A549 (cell line): ENCODE measurements around the gene ITGBL1. TPM values are rescaled to one million over a fixed set of nuclear protein-coding genes. Genes with fewer than 3 reads are reported as not detected.

Source experiments
- ATAC-seq, 2 experiments: fragments of 200-7000 bp in 1 of 2; fragments of >200 bp in 1 of 2; cut with Nextera tagmentation in 1 of 2; cut with Tn5 transposase in 1 of 2; 3 replicates each; pipeline versions ENCODE4 v1.8.0 to v1.9.1; 2018 to 2020; ENCODE audit warnings: mild to moderate bottlenecking in 1 of 2, moderate library complexity in 1 of 2
- CTCF ChIA-PET: fragments of 300-600 bp; sonication (Branson Sonifier 250); formaldehyde crosslinking; extraction: SDS; loops from one replicate; lab custom pipeline; 2021; ENCODE audit warnings: antibody characterized with exemption, inconsistent platforms; lab: Yijun Ruan, JAX
- POLR2A ChIA-PET: fragments of 350-600 bp; formaldehyde crosslinking; extraction: SDS; loops from one replicate; lab custom pipeline; 2021; ENCODE audit warnings: antibody characterized with exemption, inconsistent platforms; lab: Yijun Ruan, JAX
- DNase-seq, 2 experiments: peaks; one replicate each; pipeline versions ENCODE4 v3.0.0 to v3.0.0-alpha.2; 2011 to 2016; ENCODE audit warnings: low read depth in 1 of 2, low spot score in 1 of 2
- FAIRE-seq: peaks from 2 replicates; lab custom pipeline; 2011; peaks lifted over from hg19 to GRCh38; lab: Jason Lieb, UNC
- H3K27ac ChIP-seq, 2 experiments: fragments of >200 bp; sonication (Bioruptor Twin); formaldehyde crosslinking; 3 replicates each; pipeline ENCODE4 v1.5.1; 2016 to 2017
- H3K4me1 ChIP-seq: fragments of >200 bp; sonication (Bioruptor Twin); formaldehyde crosslinking; 3 replicates; pipeline ENCODE4 v1.6.1; 2016
- H3K4me2 ChIP-seq: fragments of >200 bp; sonication (Bioruptor Twin); formaldehyde crosslinking; 3 replicates; pipeline ENCODE4 v1.6.1; 2016
- H3K4me3 ChIP-seq: fragments of >200 bp; sonication (Bioruptor Twin); formaldehyde crosslinking; 3 replicates; pipeline ENCODE4 v1.5.1; 2016
- H3K9me3 ChIP-seq: fragments of >200 bp; sonication (Bioruptor Twin); formaldehyde crosslinking; 3 replicates; pipeline ENCODE4 v1.6.1; 2016
- CEBPB ChIP-seq, 2 experiments: fragments of >200 bp in 1 of 2; sonication (Bioruptor Twin) in 1 of 2; formaldehyde crosslinking in 1 of 2; IDR thresholded peaks; 2 replicates each; pipeline ENCODE4 v1.6.1; 2012 to 2016
- EHF ChIP-seq: fragments of 250-450 bp; sonication (Bioruptor Pico); IDR thresholded peaks from 2 replicates; pipeline ENCODE4 v1.5.0; 2020; ENCODE audit warnings: mild to moderate bottlenecking
- EHMT2 ChIP-seq: fragments of 200-600 bp; sonication (generic); IDR thresholded peaks from 2 replicates; pipeline ENCODE4 v1.6.1; 2016; ENCODE audit warnings: antibody characterized with exemption, low read depth, mild to moderate bottlenecking, moderate library complexity
- ELK1 ChIP-seq: fragments of 150-350 bp; IDR thresholded peaks from 2 replicates; pipeline ENCODE4 v1.6.1; 2014; ENCODE audit warnings: low read depth, mild to moderate bottlenecking, low read length
- EP300 ChIP-seq, 2 experiments: fragments of >200 bp; sonication (Bioruptor Twin); formaldehyde crosslinking; IDR thresholded peaks; 2 replicates in 1 of 2; 3 replicates in 1 of 2; pipeline ENCODE4 v1.6.1; 2016 to 2017
- ESRRA ChIP-seq: fragments of 150-350 bp; IDR thresholded peaks from 2 replicates; pipeline ENCODE4 v1.6.1; 2014; ENCODE audit warnings: mild to moderate bottlenecking, low read length, borderline replicate concordance
- HES2 ChIP-seq: fragments of >200 bp; sonication (Bioruptor Twin); formaldehyde crosslinking; IDR thresholded peaks from 2 replicates; pipeline ENCODE4 v1.6.1; 2016
- HOXB13 ChIP-seq: fragments of 250-450 bp; sonication (Bioruptor Pico); IDR thresholded peaks from 2 replicates; pipeline ENCODE4 v1.5.0; 2020; ENCODE audit warnings: low read depth, mild to moderate bottlenecking, moderate library complexity
- JUNB ChIP-seq: fragments of >200 bp; sonication (Bioruptor Twin); formaldehyde crosslinking; IDR thresholded peaks from 2 replicates; pipeline ENCODE4 v1.6.1; 2016
- MAX ChIP-seq: IDR thresholded peaks from 2 replicates; pipeline ENCODE4 v1.6.1; 2012
- MYC ChIP-seq: IDR thresholded peaks from 2 replicates; pipeline ENCODE4 v1.6.1; 2012; ENCODE audit warnings: mild to moderate bottlenecking, inconsistent platforms, low read length, improper control_type of control experiment, borderline replicate concordance
- PBX3 ChIP-seq: IDR thresholded peaks from 2 replicates; pipeline ENCODE4 v1.6.1; 2012
- RCOR1 ChIP-seq: fragments of 150-350 bp; IDR thresholded peaks from 2 replicates; pipeline ENCODE4 v1.6.1; 2014; ENCODE audit warnings: antibody characterized with exemption, low read length, low read depth
- RNF2 ChIP-seq: fragments of 200-600 bp; sonication (generic); IDR thresholded peaks from 2 replicates; pipeline ENCODE4 v1.6.1; 2016; ENCODE audit warnings: low read depth, mild to moderate bottlenecking, antibody characterized with exemption, moderate library complexity, borderline replicate concordance
- TFCP2L1 ChIP-seq: fragments of 250-450 bp; sonication (Bioruptor Pico); IDR thresholded peaks from 2 replicates; pipeline ENCODE4 v1.5.0; 2021; ENCODE audit warnings: mild to moderate bottlenecking
- TP53 ChIP-seq: fragments of 250-450 bp; sonication (Bioruptor Pico); IDR thresholded peaks from 2 replicates; pipeline ENCODE4 v1.5.0; 2021; ENCODE audit warnings: mild to moderate bottlenecking, moderate library complexity
- WGBS: methylation state at CpG from one replicate; pipeline ENCODE4 v1.1.6; 2017; ENCODE audit errors: missing lambda C conversion rate; 5-methylcytosine and 5-hydroxymethylcytosine counted together
- polyA plus RNA-seq, 4 experiments: library from polyadenylated mRNA; depleted of rRNA in 3 of 4; stranded (reverse); fragments of >200 nt; fragmentation: RNase III in 1 of 4; extraction: RNeasy Plus Mini Kit Qiagen cat#74134 plus additional on column Dnase treatment in 1 of 4; gene quantifications; 2 replicates in 3 of 4; 3 replicates in 1 of 4; pipeline ENCODE4 v1.2.3, GENCODE V29; 2011 to 2017
- TF ChIP-seq, protein P1 (sequence below): fragments of >200 bp; sonication (Bioruptor Twin); formaldehyde crosslinking; IDR thresholded peaks from 3 replicates; pipeline ENCODE4 v1.5.1; 2016
- TF ChIP-seq, protein P2 (sequence below): fragments of >200 bp; sonication (Bioruptor Twin); formaldehyde crosslinking; IDR thresholded peaks from 3 replicates; pipeline ENCODE4 v1.6.1; 2016

The ITGBL1 gene
- polyA plus RNA-seq, 2 of the 4 experiments (the other 2 are of a cell fraction) = 0.40 to 1.3 TPM

GRCh38 chr13:101584331-101584730, 131.9 kb downstream of the ITGBL1 start:
- no peak for FAIRE-seq
- Histone ChIP-seq H3K4me2 (no peak overlapping the region), H3K27ac (no peak overlapping the region), H3K4me1 (peaks cover 7% of the 10 kb centered on the region), H3K4me3 (no peak overlapping the region)
- POLR2A ChIA-PET = no interaction called here
- TF ChIP-seq ESRRA (no peak), TFCP2L1 (CRISPR knock-in tag) (no peak), EHF (CRISPR knock-in tag) (no peak), PBX3 (no peak), EP300 (IDR thresholded peaks at IDR 0.05) (no peak), HOXB13 (no peak), HES2 (no peak), MAX (no peak), ELK1 (no peak), RCOR1 (no peak), EHMT2 (no peak), MYC (no peak), CEBPB (IDR thresholded peaks at IDR 0.05) (no peak), RNF2 (no peak), TP53 (CRISPR knock-in tag) (no peak), JUNB (no peak)
- TF ChIP-seq, protein P1, sequence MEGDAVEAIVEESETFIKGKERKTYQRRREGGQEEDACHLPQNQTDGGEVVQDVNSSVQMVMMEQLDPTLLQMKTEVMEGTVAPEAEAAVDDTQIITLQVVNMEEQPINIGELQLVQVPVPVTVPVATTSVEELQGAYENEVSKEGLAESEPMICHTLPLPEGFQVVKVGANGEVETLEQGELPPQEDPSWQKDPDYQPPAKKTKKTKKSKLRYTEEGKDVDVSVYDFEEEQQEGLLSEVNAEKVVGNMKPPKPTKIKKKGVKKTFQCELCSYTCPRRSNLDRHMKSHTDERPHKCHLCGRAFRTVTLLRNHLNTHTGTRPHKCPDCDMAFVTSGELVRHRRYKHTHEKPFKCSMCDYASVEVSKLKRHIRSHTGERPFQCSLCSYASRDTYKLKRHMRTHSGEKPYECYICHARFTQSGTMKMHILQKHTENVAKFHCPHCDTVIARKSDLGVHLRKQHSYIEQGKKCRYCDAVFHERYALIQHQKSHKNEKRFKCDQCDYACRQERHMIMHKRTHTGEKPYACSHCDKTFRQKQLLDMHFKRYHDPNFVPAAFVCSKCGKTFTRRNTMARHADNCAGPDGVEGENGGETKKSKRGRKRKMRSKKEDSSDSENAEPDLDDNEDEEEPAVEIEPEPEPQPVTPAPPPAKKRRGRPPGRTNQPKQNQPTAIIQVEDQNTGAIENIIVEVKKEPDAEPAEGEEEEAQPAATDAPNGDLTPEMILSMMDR = no peak
- TF ChIP-seq, protein P2, sequence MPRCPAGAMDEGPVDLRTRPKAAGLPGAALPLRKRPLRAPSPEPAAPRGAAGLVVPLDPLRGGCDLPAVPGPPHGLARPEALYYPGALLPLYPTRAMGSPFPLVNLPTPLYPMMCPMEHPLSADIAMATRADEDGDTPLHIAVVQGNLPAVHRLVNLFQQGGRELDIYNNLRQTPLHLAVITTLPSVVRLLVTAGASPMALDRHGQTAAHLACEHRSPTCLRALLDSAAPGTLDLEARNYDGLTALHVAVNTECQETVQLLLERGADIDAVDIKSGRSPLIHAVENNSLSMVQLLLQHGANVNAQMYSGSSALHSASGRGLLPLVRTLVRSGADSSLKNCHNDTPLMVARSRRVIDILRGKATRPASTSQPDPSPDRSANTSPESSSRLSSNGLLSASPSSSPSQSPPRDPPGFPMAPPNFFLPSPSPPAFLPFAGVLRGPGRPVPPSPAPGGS = no peak
- TF ChIP-seq, all 56 proteins: peak for 0
- DNase-seq (no peak), ATAC-seq (no peak)
- H3K9me3 ChIP-seq = no peaks in the 10 kb centered on the region
- CTCF ChIA-PET = no interaction called here

DNA sequence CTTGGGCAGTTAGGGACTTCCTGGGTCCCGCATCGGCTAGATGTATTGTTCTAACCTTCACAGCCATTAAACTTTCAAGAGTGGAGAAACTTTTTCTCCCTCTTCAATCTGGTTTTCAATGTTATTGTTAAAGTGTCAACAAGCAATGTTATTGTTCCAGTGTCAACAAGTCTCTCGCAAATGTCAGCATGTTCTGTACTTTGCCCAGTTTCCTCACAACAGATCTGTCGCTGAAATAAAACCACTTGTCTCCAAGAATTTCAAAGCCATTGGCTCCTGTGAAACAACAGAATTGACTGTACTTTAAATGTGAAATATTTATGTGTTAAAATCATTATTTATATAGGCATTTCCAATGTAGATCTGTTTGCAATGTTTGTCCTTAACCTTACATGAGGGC, 138.0 kb downstream of the ITGBL1 start:
- no peak for TF ChIP-seq PBX3
- FAIRE-seq = no peak
- WGBS = 48% methylated on average over 4 of the region's 4 CpGs
- peaks cover 4% of the 10 kb centered on the region; the same call in 1 of the 3 replicates for H3K9me3 ChIP-seq
- DNase-seq = no peak
- ChIA-PET CTCF (no interaction called here), POLR2A (no interaction called here)
- no peak overlapping the region for H3K27ac ChIP-seq
- no peaks in the 10 kb centered on the region for H3K4me1 ChIP-seq
- no peak for ATAC-seq
- H3K4me3 ChIP-seq = no peak overlapping the region
- H3K4me2 ChIP-seq = no peak overlapping the region
